Measurements from ENCODE around the gene FAHD1.

DNA sequence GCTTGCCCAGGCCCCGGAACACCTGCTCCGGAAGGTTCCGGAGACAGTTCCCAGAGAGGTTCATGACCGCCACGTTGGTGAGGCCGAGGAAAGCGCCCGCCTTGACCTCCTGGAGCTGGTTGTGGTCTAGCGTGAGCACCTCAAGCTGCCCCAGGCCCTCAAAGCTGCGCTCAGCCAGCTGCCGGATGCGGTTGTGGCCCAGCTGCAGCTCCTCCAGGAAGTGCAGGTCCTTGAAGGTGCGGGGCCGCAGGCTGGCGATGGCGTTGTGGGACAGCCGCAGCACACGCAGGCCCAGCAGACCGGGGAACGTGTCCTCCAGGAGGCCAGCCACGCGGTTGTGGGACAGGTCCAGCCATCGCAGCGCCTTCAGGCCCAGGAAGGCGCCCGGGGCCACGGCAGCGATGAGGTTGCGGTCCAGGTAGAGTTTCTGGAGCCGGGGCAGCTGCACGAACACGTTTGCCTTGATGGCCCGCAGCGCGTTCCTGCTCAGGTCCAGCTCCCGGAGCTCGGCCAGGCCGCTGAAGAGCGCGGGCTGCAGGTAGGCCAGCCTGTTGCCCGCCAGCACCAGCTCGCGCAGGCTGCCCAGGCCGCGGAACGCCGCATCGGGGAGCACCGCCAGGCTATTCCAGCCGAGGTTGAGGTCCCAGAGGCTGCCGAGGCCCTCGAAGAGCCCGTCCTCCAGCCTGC, 35.6 kb upstream of the FAHD1 start:
- TF ChIP-seq POLR2A (IDR thresholded peaks at IDR 0.05), result no peak
- TF ChIP-seq, protein P1, sequence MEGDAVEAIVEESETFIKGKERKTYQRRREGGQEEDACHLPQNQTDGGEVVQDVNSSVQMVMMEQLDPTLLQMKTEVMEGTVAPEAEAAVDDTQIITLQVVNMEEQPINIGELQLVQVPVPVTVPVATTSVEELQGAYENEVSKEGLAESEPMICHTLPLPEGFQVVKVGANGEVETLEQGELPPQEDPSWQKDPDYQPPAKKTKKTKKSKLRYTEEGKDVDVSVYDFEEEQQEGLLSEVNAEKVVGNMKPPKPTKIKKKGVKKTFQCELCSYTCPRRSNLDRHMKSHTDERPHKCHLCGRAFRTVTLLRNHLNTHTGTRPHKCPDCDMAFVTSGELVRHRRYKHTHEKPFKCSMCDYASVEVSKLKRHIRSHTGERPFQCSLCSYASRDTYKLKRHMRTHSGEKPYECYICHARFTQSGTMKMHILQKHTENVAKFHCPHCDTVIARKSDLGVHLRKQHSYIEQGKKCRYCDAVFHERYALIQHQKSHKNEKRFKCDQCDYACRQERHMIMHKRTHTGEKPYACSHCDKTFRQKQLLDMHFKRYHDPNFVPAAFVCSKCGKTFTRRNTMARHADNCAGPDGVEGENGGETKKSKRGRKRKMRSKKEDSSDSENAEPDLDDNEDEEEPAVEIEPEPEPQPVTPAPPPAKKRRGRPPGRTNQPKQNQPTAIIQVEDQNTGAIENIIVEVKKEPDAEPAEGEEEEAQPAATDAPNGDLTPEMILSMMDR (IDR thresholded peaks at IDR 0.05), result no peak
